A673 (cell line): ENCODE results near the gene S100A12. TPM values are rescaled to one million over a fixed set of nuclear protein-coding genes. Genes with fewer than 3 reads are reported as not detected.

ENCODE experiments used
- BruUV-seq: library from RNA; stranded (reverse); fragments of 400-500 nt; replicated peaks from 2 replicates; lab custom pipeline; 2021; lab: Mats Ljungman, UMichigan
- CTCF ChIA-PET: fragments of 300-600 bp; sonication (Branson Sonifier 250); formaldehyde crosslinking; loops from one replicate; lab custom pipeline; 2022; ENCODE audit warnings: antibody characterized with exemption; lab: Charles Lee
- POLR2A ChIA-PET: fragments of 300-600 bp; sonication (Branson Sonifier 250); formaldehyde crosslinking; loops from one replicate; lab custom pipeline; 2022; ENCODE audit warnings: antibody characterized with exemption; ENCODE audit not compliant: low non-redundant PET; lab: Charles Lee
- DNase-seq: peaks from one replicate; pipeline ENCODE4 v3.0.0-alpha.2; 2015; ENCODE audit warnings: low spot score
- H3K27ac ChIP-seq: fragments of 200-600 bp; sonication (generic); 2 replicates; pipeline ENCODE4 v1.5.1; 2016; ENCODE audit warnings: mixed run types, low read depth, mild to moderate bottlenecking, mixed read lengths, antibody characterized with exemption, low read length; ENCODE audit not compliant: poor library complexity, severe bottlenecking
- H3K27me3 ChIP-seq: fragments of 200-600 bp; sonication (generic); replicated peaks from 2 replicates; pipeline ENCODE4 v1.6.1; 2017; ENCODE audit warnings: mixed run types, low read depth, mild to moderate bottlenecking, mixed read lengths, antibody characterized with exemption, low read length; ENCODE audit not compliant: insufficient read depth, poor library complexity
- H3K36me3 ChIP-seq: fragments of 200-600 bp; sonication (generic); 2 replicates; pipeline ENCODE4 v1.6.1; 2016; ENCODE audit warnings: mixed run types, mild to moderate bottlenecking, mixed read lengths, antibody characterized with exemption, low read length; ENCODE audit not compliant: insufficient read depth, poor library complexity, severe bottlenecking
- H3K4me1 ChIP-seq: fragments of 200-600 bp; sonication (generic); 2 replicates; pipeline ENCODE4 v1.6.1; 2017; ENCODE audit warnings: mixed run types, mild to moderate bottlenecking, mixed read lengths, antibody characterized with exemption, low read length; ENCODE audit not compliant: insufficient read depth, poor library complexity, severe bottlenecking
- H3K4me3 ChIP-seq: fragments of 200-600 bp; sonication (generic); 2 replicates; pipeline ENCODE4 v1.5.1; 2016; ENCODE audit warnings: low read depth, mixed run types, mild to moderate bottlenecking, mixed read lengths, low read length; ENCODE audit not compliant: poor library complexity, severe bottlenecking
- H3K9me3 ChIP-seq: fragments of 200-600 bp; sonication (generic); 2 replicates; pipeline ENCODE4 v1.6.1; 2016; ENCODE audit warnings: mixed run types, low read depth, mild to moderate bottlenecking, mixed read lengths, antibody characterized with exemption, low read length; ENCODE audit not compliant: poor library complexity, severe bottlenecking
- CTCF ChIP-seq: fragments of 300-800, 200-600 bp; sonication (generic); conservative IDR thresholded peaks from 2 replicates; pipeline ENCODE4 v1.5.1; 2017; ENCODE audit warnings: low read depth, mild to moderate bottlenecking, antibody characterized with exemption, low read length, moderate library complexity, mixed read lengths
- EZH2 ChIP-seq: fragments of 200-600 bp; sonication (generic); IDR thresholded peaks from 2 replicates; pipeline ENCODE4 v1.6.1; 2017; ENCODE audit warnings: borderline replicate concordance, low read depth, mild to moderate bottlenecking, mixed read lengths, antibody characterized with exemption, low read length; ENCODE audit not compliant: poor library complexity, severe bottlenecking
- intact Hi-C: fragments of 100-400 bp; cut with micrococcal nuclease; formaldehyde crosslinking; loops from one replicate; pipeline ENCODE4 v1.10.0; 2022; ENCODE audit not compliant: unreplicated experiment
- total RNA-seq: library from RNA; stranded (reverse); gene quantifications from 2 replicates; pipeline ENCODE4 v1.2.3, GENCODE V29; 2021

Gene S100A12
- total RNA-seq, 1 experiment from 2014 or later, result not detected

GRCh38 chr1:153402226-153402625 lies 26.8 kb upstream of the S100A12 start:
- no peaks in the 10 kb centered on the region for H3K9me3 ChIP-seq
- H3K36me3 ChIP-seq, result no peaks in the 10 kb centered on the region
- no peak overlapping the region for H3K27ac ChIP-seq
- peaks cover 52% of the 10 kb centered on the region for H3K27me3 ChIP-seq
- ChIA-PET POLR2A (no interaction called here), CTCF (no interaction called here)
- no peak overlapping the region for H3K4me3 ChIP-seq
- no TSS peak for BruUV-seq
- intact Hi-C loops, result loop anchor here (5.0 kb wide), 1 partner anchor 50 kb away; no protein-coding TSS in a partner anchor
- TF ChIP-seq CTCF (no peak), EZH2 (no peak)
- no peaks in the 10 kb centered on the region for H3K4me1 ChIP-seq
- no peak for DNase-seq

- Histone ChIP-seq H3K27ac (no peak overlapping the region), H3K4me3 (no peak overlapping the region), H3K36me3 (no peaks in the 10 kb centered on the region), H3K4me1 (no peaks in the 10 kb centered on the region), H3K9me3 (no peaks in the 10 kb centered on the region), H3K27me3 (peaks cover 58% of the 10 kb centered on the region)
- DNase-seq, result no peak
- no TSS peak for BruUV-seq
- ChIA-PET CTCF (no interaction called here), POLR2A (no interaction called here)
- TF ChIP-seq EZH2, result no peak
- TF ChIP-seq CTCF, result no peak
- intact Hi-C loops, result loop anchor here (5.0 kb wide), 1 partner anchor 49 kb away; no protein-coding TSS in a partner anchor
Observed at GRCh38 chr1:153401461-153401860, 26.0 kb upstream of the S100A12 start.

GRCh38 chr1:153400244-153400643 lies 24.8 kb upstream of the S100A12 start:
- Histone ChIP-seq H3K4me3 (no peak overlapping the region), H3K27ac (no peak overlapping the region), H3K4me1 (no peaks in the 10 kb centered on the region), H3K27me3 (peaks cover 66% of the 10 kb centered on the region), H3K9me3 (no peaks in the 10 kb centered on the region), H3K36me3 (no peaks in the 10 kb centered on the region)
- BruUV-seq, result no TSS peak
- DNase-seq, result no peak
- TF ChIP-seq CTCF, result no peak
- TF ChIP-seq EZH2, result no peak
- POLR2A ChIA-PET, result no interaction called here
- CTCF ChIA-PET, result no interaction called here
- intact Hi-C loops, result loop anchor here (5.0 kb wide), 1 partner anchor 48 kb away; no protein-coding TSS in a partner anchor
